ENCODE results near the gene C16orf87.
"Not testable (repeated sequence)": the region's sequence is repeated elsewhere in the genome, so short reads cannot be mapped to it uniquely, and the experiment has no call there.

C16orf87 gene

DNA sequence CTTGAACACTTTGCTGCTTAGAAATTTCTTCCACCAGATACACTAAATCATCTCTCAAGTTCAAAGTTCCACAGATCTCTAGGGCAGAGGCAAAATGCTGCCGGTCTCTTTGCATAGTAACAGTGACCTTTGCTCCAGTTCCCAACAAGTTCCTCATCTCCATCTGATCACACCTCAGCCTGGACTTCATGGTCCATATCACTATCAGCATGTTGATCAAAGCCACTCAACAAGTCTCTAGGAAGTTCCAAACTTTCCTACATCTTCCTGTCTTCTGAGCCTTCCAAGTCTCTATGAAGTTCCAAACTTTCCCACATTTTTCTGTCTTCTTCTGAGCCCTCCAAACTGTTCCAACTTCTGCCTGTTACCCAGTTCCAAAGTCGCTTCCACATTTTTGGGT is 37.9 kb upstream of the C16orf87 start:
- not testable (repeated sequence) for H3K23ac ChIP-seq (ENCODE audit: low read length); H3K36me3 ChIP-seq (ENCODE audit: control insufficient read depth in 1 of 2, insufficient read depth in 2 of 2, low read length in 2 of 2); H4K91ac ChIP-seq (ENCODE audit: low read depth, low read length); H2AFZ ChIP-seq (ENCODE audit: insufficient read depth, low read length, poor library complexity); H3K4me1 ChIP-seq (ENCODE audit: control insufficient read depth in 1 of 2, insufficient read depth in 2 of 2, low read length in 2 of 2); H3K4me3 ChIP-seq (ENCODE audit: low read depth, low read length); H3K79me2 ChIP-seq (ENCODE audit: control insufficient read depth, insufficient read depth, low read length, poor library complexity); H2BK5ac ChIP-seq (ENCODE audit: low read depth, low read length, poor library complexity); DNase-seq; H3K4ac ChIP-seq (ENCODE audit: low read depth, low read length); H3K4me2 ChIP-seq (ENCODE audit: low read length); H3K79me1 ChIP-seq (ENCODE audit: low read length); H2AK5ac ChIP-seq (ENCODE audit: low read length); H3K27ac ChIP-seq (ENCODE audit: low read depth, low read length); H2BK12ac ChIP-seq (ENCODE audit: low read length); H3K18ac ChIP-seq (ENCODE audit: low read length); H3K9ac ChIP-seq (ENCODE audit: low read length); H4K12ac ChIP-seq (ENCODE audit: low read depth, low read length); H4K8ac ChIP-seq (ENCODE audit: low read depth, low read length); H3K27me3 ChIP-seq (ENCODE audit: insufficient read depth, low read length); H3K14ac ChIP-seq (ENCODE audit: low read length); H2BK120ac ChIP-seq (ENCODE audit: insufficient read depth, low read length, poor library complexity); H3K9me3 ChIP-seq (ENCODE audit: insufficient read depth, low read depth, low read length)
- no CpG with 5 or more reads among the region's 2 CpGs for WGBS (ENCODE audit: extremely low coverage, insufficient coverage, insufficient read length)

GRCh38 chr16:46867486-46867885 is 36.5 kb upstream of the C16orf87 start:
- not testable (repeated sequence) for H3K79me2 ChIP-seq (ENCODE audit: control insufficient read depth, insufficient read depth, low read length, poor library complexity); H4K8ac ChIP-seq (ENCODE audit: low read depth, low read length)

GRCh38 chr16:46866286-46866685 is 35.3 kb upstream of the C16orf87 start:
- H2AFZ ChIP-seq (ENCODE audit: insufficient read depth, low read length, poor library complexity) = no peak overlapping the region
- H3K4me2 ChIP-seq (ENCODE audit: low read length) = no peak overlapping the region
- no peak overlapping the region for H2BK5ac ChIP-seq (ENCODE audit: low read depth, low read length, poor library complexity)
- no peak overlapping the region for H2BK12ac ChIP-seq (ENCODE audit: low read length)
- H3K4ac ChIP-seq (ENCODE audit: low read depth, low read length) = no peak overlapping the region
- H3K4me1 ChIP-seq (ENCODE audit: control insufficient read depth in 1 of 2, insufficient read depth in 2 of 2, low read length in 2 of 2) = peaks cover 2 to 3% of the 10 kb centered on the region in 2 experiments
- no peak overlapping the region for H4K12ac ChIP-seq (ENCODE audit: low read depth, low read length)
- no peak overlapping the region for H3K18ac ChIP-seq (ENCODE audit: low read length)
- H4K8ac ChIP-seq (ENCODE audit: low read depth, low read length) = no peak overlapping the region
- no peaks in the 10 kb centered on the region for H3K27me3 ChIP-seq (ENCODE audit: insufficient read depth, low read length)
- H3K79me2 ChIP-seq (ENCODE audit: control insufficient read depth, insufficient read depth, low read length, poor library complexity) = no peaks in the 10 kb centered on the region
- DNase-seq = no peak
- no peak overlapping the region for H3K9ac ChIP-seq (ENCODE audit: low read length)
- peaks cover 2% of the 10 kb centered on the region for H3K79me1 ChIP-seq (ENCODE audit: low read length)
- no CpG with 5 or more reads among the region's 1 CpG for WGBS (ENCODE audit: extremely low coverage, insufficient coverage, insufficient read length)
- no peak overlapping the region for H2BK120ac ChIP-seq (ENCODE audit: insufficient read depth, low read length, poor library complexity)
- H2AK5ac ChIP-seq (ENCODE audit: low read length) = no peak overlapping the region
- H3K14ac ChIP-seq (ENCODE audit: low read length) = no peak overlapping the region
- H3K4me3 ChIP-seq (ENCODE audit: low read depth, low read length) = no peak overlapping the region
- H3K36me3 ChIP-seq (ENCODE audit: control insufficient read depth in 1 of 2, insufficient read depth in 2 of 2, low read length in 2 of 2) = no peaks in the 10 kb centered on the region
- no peak overlapping the region for H3K27ac ChIP-seq (ENCODE audit: low read depth, low read length)
- no peak overlapping the region for H3K23ac ChIP-seq (ENCODE audit: low read length)
- peaks cover 2% of the 10 kb centered on the region for H3K9me3 ChIP-seq (ENCODE audit: insufficient read depth, low read depth, low read length)
- H4K91ac ChIP-seq (ENCODE audit: low read depth, low read length) = no peak overlapping the region

More at GRCh38 chr16:46867486-46867885, 36.5 kb upstream of the C16orf87 start:
- H3K4me3 ChIP-seq (ENCODE audit: low read depth, low read length); H3K9ac ChIP-seq (ENCODE audit: low read length); H3K4me2 ChIP-seq (ENCODE audit: low read length); DNase-seq; H3K27ac ChIP-seq (ENCODE audit: low read depth, low read length); H3K9me3 ChIP-seq (ENCODE audit: insufficient read depth, low read depth, low read length); H4K12ac ChIP-seq (ENCODE audit: low read depth, low read length); H3K4me1 ChIP-seq (ENCODE audit: control insufficient read depth in 1 of 2, insufficient read depth in 2 of 2, low read length in 2 of 2); H4K91ac ChIP-seq (ENCODE audit: low read depth, low read length); H3K14ac ChIP-seq (ENCODE audit: low read length); H2AK5ac ChIP-seq (ENCODE audit: low read length); H3K79me1 ChIP-seq (ENCODE audit: low read length); H2AFZ ChIP-seq (ENCODE audit: insufficient read depth, low read length, poor library complexity); H3K36me3 ChIP-seq (ENCODE audit: control insufficient read depth in 1 of 2, insufficient read depth in 2 of 2, low read length in 2 of 2); H2BK12ac ChIP-seq (ENCODE audit: low read length); H3K27me3 ChIP-seq (ENCODE audit: insufficient read depth, low read length); H3K18ac ChIP-seq (ENCODE audit: low read length); H3K4ac ChIP-seq (ENCODE audit: low read depth, low read length); H3K23ac ChIP-seq (ENCODE audit: low read length); H2BK120ac ChIP-seq (ENCODE audit: insufficient read depth, low read length, poor library complexity); H2BK5ac ChIP-seq (ENCODE audit: low read depth, low read length, poor library complexity): not testable (repeated sequence)
- WGBS (ENCODE audit: extremely low coverage, insufficient coverage, insufficient read length) = no CpG with 5 or more reads among the region's 2 CpGs

GRCh38 chr16:46862555-46863447 is 31.8 kb upstream of the C16orf87 start:
- no peak overlapping the region for H2AK5ac ChIP-seq (ENCODE audit: low read length)
- H3K27ac ChIP-seq (ENCODE audit: low read depth, low read length) = no peak overlapping the region
- no peak for DNase-seq
- H3K4ac ChIP-seq (ENCODE audit: low read depth, low read length) = no peak overlapping the region
- no peak overlapping the region for H2AFZ ChIP-seq (ENCODE audit: insufficient read depth, low read length, poor library complexity)
- H4K91ac ChIP-seq (ENCODE audit: low read depth, low read length) = peak overlapping the region; percentile 35
- H3K9ac ChIP-seq (ENCODE audit: low read length) = no peak overlapping the region
- no peak overlapping the region for H2BK120ac ChIP-seq (ENCODE audit: insufficient read depth, low read length, poor library complexity)
- no peak overlapping the region for H3K23ac ChIP-seq (ENCODE audit: low read length)
- no peaks in the 10 kb centered on the region for H3K79me2 ChIP-seq (ENCODE audit: control insufficient read depth, insufficient read depth, low read length, poor library complexity)
- H4K8ac ChIP-seq (ENCODE audit: low read depth, low read length) = no peak overlapping the region
- H4K12ac ChIP-seq (ENCODE audit: low read depth, low read length) = no peak overlapping the region
- no peaks in the 10 kb centered on the region for H3K36me3 ChIP-seq (ENCODE audit: control insufficient read depth in 1 of 2, insufficient read depth in 2 of 2, low read length in 2 of 2)
- H2BK5ac ChIP-seq (ENCODE audit: low read depth, low read length, poor library complexity) = no peak overlapping the region
- no peak overlapping the region for H3K4me2 ChIP-seq (ENCODE audit: low read length)
- no peaks in the 10 kb centered on the region for H3K27me3 ChIP-seq (ENCODE audit: insufficient read depth, low read length)
- WGBS (ENCODE audit: extremely low coverage, insufficient coverage, insufficient read length) = no CpG with 5 or more reads among the region's 16 CpGs
- no peak overlapping the region for H3K14ac ChIP-seq (ENCODE audit: low read length)
- H3K18ac ChIP-seq (ENCODE audit: low read length) = no peak overlapping the region
- no peaks in the 10 kb centered on the region for H3K9me3 ChIP-seq (ENCODE audit: insufficient read depth, low read depth, low read length)
- H3K4me1 ChIP-seq (ENCODE audit: control insufficient read depth in 1 of 2, insufficient read depth in 2 of 2, low read length in 2 of 2) = peaks cover 5 to 13% of the 10 kb centered on the region in 2 experiments
- H3K4me3 ChIP-seq (ENCODE audit: low read depth, low read length) = no peak overlapping the region
- peaks cover 6% of the 10 kb centered on the region for H3K79me1 ChIP-seq (ENCODE audit: low read length)
- no peak overlapping the region for H2BK12ac ChIP-seq (ENCODE audit: low read length)
